ENCODE measurements around the gene CPLX1. TPM values are rescaled to one million over a fixed set of nuclear protein-coding genes. Genes with fewer than 3 reads are reported as not detected.
"Not testable (repeated sequence)": the region's sequence is repeated elsewhere in the genome, so short reads cannot be mapped to it uniquely, and the experiment has no call there.

CPLX1 gene
- total RNA-seq, 4 donors from 2014 or later = 0.38 to 0.44 TPM; not detected in 2

GRCh38 chr4:757111-757510 lies 68.8 kb downstream of the CPLX1 start:
- 91% methylated on average over 20 of the region's 20 CpGs for WGBS
- H3K36me3 ChIP-seq = peaks cover 63% of the 10 kb centered on the region

DNA sequence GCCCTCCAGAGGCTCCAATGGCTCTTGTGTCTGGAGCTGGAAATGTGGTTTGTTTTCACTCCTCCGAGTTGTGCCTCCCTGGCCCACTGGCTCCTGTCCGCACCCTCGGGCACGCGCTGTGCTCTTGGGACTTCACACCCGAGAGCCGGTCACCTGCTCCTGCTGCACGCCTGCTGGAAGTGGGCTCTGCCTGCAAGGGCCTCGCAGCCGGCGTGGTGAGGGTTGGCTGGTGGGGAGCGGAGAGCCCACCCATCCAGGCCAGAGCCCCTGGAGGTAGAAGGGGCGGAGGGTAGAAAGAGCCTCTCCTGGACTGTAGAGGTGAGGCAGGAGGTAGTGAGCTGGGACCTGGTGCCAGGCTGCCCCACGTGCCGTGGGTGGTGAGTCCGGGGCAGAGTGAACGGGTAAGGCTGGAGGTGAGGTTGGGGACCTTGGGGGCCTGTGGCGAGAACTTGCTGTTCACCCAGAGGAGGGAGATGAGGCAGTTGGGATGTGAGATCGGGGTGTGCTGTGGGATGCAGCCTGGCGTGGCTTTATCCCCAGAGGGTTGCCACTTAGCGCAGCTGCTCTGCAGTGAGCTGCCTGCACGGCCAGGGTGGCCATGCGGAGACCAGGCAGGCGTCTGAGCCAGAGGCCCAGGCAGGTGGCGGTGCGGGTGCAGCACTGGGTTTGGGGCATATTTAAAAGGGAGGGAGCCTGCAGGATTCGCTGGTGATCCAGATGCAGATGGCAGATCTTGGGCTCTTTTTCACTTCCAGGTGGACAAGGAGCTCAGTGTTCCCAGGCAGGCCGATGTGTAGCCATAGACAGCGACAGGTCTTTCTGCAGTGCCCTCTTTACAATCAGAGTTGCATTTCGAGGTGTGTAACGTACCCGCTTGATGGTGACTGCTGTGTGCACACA lies 71.5 kb downstream of the CPLX1 start:
- Histone ChIP-seq H3K4me1 (peaks cover 8% of the 10 kb centered on the region), H3K4me3 (no peak overlapping the region), H3K9me3 (no peaks in the 10 kb centered on the region), H3K27me3 (no peaks in the 10 kb centered on the region), H3K27ac (no peak overlapping the region), H3K36me3 (peaks cover 51% of the 10 kb centered on the region)
- TF ChIP-seq POLR2AphosphoS5 (IDR thresholded peaks at IDR 0.05) = no peak
- no peak for TF ChIP-seq CTCF (IDR thresholded peaks at IDR 0.05)
- no peak for TF ChIP-seq EP300 (IDR thresholded peaks at IDR 0.05)
- no peak for TF ChIP-seq POLR2A (IDR thresholded peaks at IDR 0.05)
- DNase-seq (ENCODE audit: low spot score in 2 of 2) = no peak
- 94% methylated on average over 22 of the region's 32 CpGs for WGBS

More at GRCh38 chr4:757111-757510, 68.8 kb downstream of the CPLX1 start:
- no peak overlapping the region for H3K4me3 ChIP-seq
- H3K27me3 ChIP-seq = no peaks in the 10 kb centered on the region
- H3K4me1 ChIP-seq = no peaks in the 10 kb centered on the region
- DNase-seq (ENCODE audit: low spot score in 2 of 2) = no peak
- TF ChIP-seq POLR2AphosphoS5 (IDR thresholded peaks at IDR 0.05) (no peak), POLR2A (IDR thresholded peaks at IDR 0.05) (no peak), EP300 (IDR thresholded peaks at IDR 0.05) (no peak), CTCF (IDR thresholded peaks at IDR 0.05) (no peak)
- H3K27ac ChIP-seq = no peak overlapping the region
- H3K9me3 ChIP-seq = no peaks in the 10 kb centered on the region

- not testable (repeated sequence) for H3K27me3 ChIP-seq; H3K4me3 ChIP-seq; DNase-seq (ENCODE audit: low spot score in 2 of 2); H3K9me3 ChIP-seq; H3K4me1 ChIP-seq; H3K27ac ChIP-seq
- 97% methylated on average over 13 of the region's 13 CpGs for WGBS
- peaks cover 58% of the 10 kb centered on the region for H3K36me3 ChIP-seq
Measured at GRCh38 chr4:753186-753585, 72.7 kb downstream of the CPLX1 start.

GRCh38 chr4:752196-752861 lies 73.6 kb downstream of the CPLX1 start:
- DNase-seq (ENCODE audit: low spot score in 2 of 2) = no peak
- WGBS = 92% methylated on average over 21 of the region's 25 CpGs
- peaks cover 59% of the 10 kb centered on the region for H3K36me3 ChIP-seq
- no peaks in the 10 kb centered on the region for H3K27me3 ChIP-seq
- H3K9me3 ChIP-seq = no peaks in the 10 kb centered on the region
- H3K27ac ChIP-seq = no peak overlapping the region
- peaks cover 8% of the 10 kb centered on the region for H3K4me1 ChIP-seq
- TF ChIP-seq CTCF (IDR thresholded peaks at IDR 0.05) (no peak), POLR2A (IDR thresholded peaks at IDR 0.05) (no peak), POLR2AphosphoS5 (IDR thresholded peaks at IDR 0.05) (no peak), EP300 (IDR thresholded peaks at IDR 0.05) (no peak)
- H3K4me3 ChIP-seq = no peak overlapping the region

- peaks cover 53% of the 10 kb centered on the region for H3K36me3 ChIP-seq
- H3K27ac ChIP-seq = no peak overlapping the region
- WGBS = 84% methylated on average over 13 of the region's 15 CpGs
- H3K27me3 ChIP-seq = no peaks in the 10 kb centered on the region
- peaks cover 8% of the 10 kb centered on the region for H3K4me1 ChIP-seq
- H3K4me3 ChIP-seq = no peak overlapping the region
- no peak for TF ChIP-seq POLR2AphosphoS5 (IDR thresholded peaks at IDR 0.05)
- no peak for TF ChIP-seq POLR2A (IDR thresholded peaks at IDR 0.05)
- TF ChIP-seq CTCF (IDR thresholded peaks at IDR 0.05) = no peak
- no peak for TF ChIP-seq EP300 (IDR thresholded peaks at IDR 0.05)
- H3K9me3 ChIP-seq = no peaks in the 10 kb centered on the region
- no peak for DNase-seq (ENCODE audit: low spot score in 2 of 2)
Measured at GRCh38 chr4:751676-752075, 74.3 kb downstream of the CPLX1 start.
